Neural cell (in vitro differentiated cells): ENCODE measurements around the gene EPHA4.

Experiments
- POLR2AphosphoS5 ChIP-seq: IDR thresholded peaks from 2 replicates; pipeline ENCODE4 v1.6.1; 2012
- TF ChIP-seq, protein P1 (sequence below): fragments of 450-650 bp; IDR thresholded peaks from 2 replicates; pipeline ENCODE4 v1.5.1; 2014; ENCODE audit warnings: antibody characterized with exemption, mild to moderate bottlenecking, moderate library complexity; ENCODE audit not compliant: poor library complexity, severe bottlenecking

DNA sequence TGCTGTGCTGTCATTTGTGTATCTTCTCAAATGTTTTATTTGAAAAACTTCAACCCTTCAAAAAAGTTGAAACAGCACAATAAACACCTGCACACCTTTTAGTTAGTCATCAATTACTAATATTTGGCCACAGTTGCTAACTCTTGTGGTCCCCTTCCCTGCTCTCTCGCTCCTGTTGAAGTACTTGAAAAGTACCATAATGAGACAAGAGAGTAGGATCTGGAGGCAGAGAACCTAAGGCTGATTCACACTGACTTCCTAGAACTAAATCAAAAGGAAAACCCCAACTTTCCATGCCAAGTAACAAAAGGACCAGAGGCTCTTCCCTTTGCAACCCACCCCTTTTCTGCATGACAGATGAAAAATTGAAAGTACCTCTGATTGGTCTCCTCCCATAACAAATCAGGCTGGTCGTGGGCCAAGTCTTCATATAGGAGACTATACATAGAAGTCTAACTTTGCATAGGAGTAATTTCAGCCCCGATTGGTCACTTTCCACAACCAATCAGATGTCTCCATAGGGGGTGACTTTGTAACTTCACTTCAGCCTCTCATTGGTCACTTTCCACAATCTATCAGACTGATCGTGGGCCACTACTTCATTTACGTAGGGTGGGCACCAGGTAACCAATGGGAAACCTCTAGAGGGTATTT lies 179.7 kb downstream of the EPHA4 start:
- TF ChIP-seq, protein P1, sequence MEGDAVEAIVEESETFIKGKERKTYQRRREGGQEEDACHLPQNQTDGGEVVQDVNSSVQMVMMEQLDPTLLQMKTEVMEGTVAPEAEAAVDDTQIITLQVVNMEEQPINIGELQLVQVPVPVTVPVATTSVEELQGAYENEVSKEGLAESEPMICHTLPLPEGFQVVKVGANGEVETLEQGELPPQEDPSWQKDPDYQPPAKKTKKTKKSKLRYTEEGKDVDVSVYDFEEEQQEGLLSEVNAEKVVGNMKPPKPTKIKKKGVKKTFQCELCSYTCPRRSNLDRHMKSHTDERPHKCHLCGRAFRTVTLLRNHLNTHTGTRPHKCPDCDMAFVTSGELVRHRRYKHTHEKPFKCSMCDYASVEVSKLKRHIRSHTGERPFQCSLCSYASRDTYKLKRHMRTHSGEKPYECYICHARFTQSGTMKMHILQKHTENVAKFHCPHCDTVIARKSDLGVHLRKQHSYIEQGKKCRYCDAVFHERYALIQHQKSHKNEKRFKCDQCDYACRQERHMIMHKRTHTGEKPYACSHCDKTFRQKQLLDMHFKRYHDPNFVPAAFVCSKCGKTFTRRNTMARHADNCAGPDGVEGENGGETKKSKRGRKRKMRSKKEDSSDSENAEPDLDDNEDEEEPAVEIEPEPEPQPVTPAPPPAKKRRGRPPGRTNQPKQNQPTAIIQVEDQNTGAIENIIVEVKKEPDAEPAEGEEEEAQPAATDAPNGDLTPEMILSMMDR, result no peak
- TF ChIP-seq POLR2AphosphoS5, result no peak
